ENCODE data around the gene CNTNAP4. TPM values are rescaled to one million over a fixed set of nuclear protein-coding genes. Genes with fewer than 3 reads are reported as not detected.

Gene CNTNAP4
- total and polyA plus RNA-seq, 2 of the 13 experiments (the other 11 are each of a cell fraction or from before 2014, with no cell fraction given): not detected

GRCh38 chr16:76539609-76540008, 262.4 kb downstream of the CNTNAP4 start:
- no peak overlapping the region for H3K9ac ChIP-seq (ENCODE audit: insufficient read depth, low read depth, low read length)
- in situ Hi-C loops (cut with HindIII; ENCODE audit: extremely low pct_ligation_motif_present, low pct_unique_long_range_greater_than_20kb): no loop called here
- WGBS (ENCODE audit: low lambda C conversion rate): 1% methylated on average over 3 of the region's 3 CpGs
- ChIA-PET POLR2A (no interaction called here), CTCF (ENCODE audit: low intra/inter-chr PET ratio, low total read pairs) (no interaction called here)
- no TSS peak for BruUV-seq (replicated peaks)
- TF ChIP-seq ZNF879 (CRISPR knock-in tag; IDR thresholded peaks at IDR 0.05): no peak
- no peak for TF ChIP-seq PITX1 (CRISPR knock-in tag; IDR thresholded peaks at IDR 0.05)
- TF ChIP-seq ZNF256 (CRISPR knock-in tag; conservative IDR thresholded peaks at IDR 0.05): no peak
- TF ChIP-seq ZBTB26 (CRISPR knock-in tag; IDR thresholded peaks at IDR 0.05; ENCODE audit: borderline replicate concordance): no peak
- TF ChIP-seq TBX2 (CRISPR knock-in tag; IDR thresholded peaks at IDR 0.05; ENCODE audit: borderline replicate concordance): no peak
- TF ChIP-seq, protein P1, sequence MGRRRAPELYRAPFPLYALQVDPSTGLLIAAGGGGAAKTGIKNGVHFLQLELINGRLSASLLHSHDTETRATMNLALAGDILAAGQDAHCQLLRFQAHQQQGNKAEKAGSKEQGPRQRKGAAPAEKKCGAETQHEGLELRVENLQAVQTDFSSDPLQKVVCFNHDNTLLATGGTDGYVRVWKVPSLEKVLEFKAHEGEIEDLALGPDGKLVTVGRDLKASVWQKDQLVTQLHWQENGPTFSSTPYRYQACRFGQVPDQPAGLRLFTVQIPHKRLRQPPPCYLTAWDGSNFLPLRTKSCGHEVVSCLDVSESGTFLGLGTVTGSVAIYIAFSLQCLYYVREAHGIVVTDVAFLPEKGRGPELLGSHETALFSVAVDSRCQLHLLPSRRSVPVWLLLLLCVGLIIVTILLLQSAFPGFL (CRISPR knock-in tag; IDR thresholded peaks at IDR 0.05): no peak
- no peak for TF ChIP-seq ZNF567 (CRISPR knock-in tag; IDR thresholded peaks at IDR 0.05; ENCODE audit: borderline replicate concordance)
- FAIRE-seq (no peak), DNase-seq (ENCODE audit: low spot score) (no peak), ATAC-seq (no peak)
- H3K27ac ChIP-seq (ENCODE audit: extremely low read length, insufficient read depth, low read length): no peak overlapping the region
- no peaks in the 10 kb centered on the region for H3K36me3 ChIP-seq (replicated peaks in 1 of 2; ENCODE audit: control insufficient read depth in 1 of 2, insufficient read depth in 2 of 2, low read length in 2 of 2)
- H3K4me1 ChIP-seq (ENCODE audit: insufficient read depth, low read length): no peaks in the 10 kb centered on the region
- H3K9me3 ChIP-seq (ENCODE audit: low read length): no peaks in the 10 kb centered on the region
- H4K20me1 ChIP-seq (ENCODE audit: insufficient read depth, low read length): no peaks in the 10 kb centered on the region
- H2AFZ ChIP-seq (ENCODE audit: low read length): no peak overlapping the region
- H3K4me2 ChIP-seq (ENCODE audit: low read depth, low read length): no peak overlapping the region
- H3K27me3 ChIP-seq (ENCODE audit: control insufficient read depth in 1 of 2, insufficient read depth in 2 of 2, low read length in 2 of 2): no peaks in the 10 kb centered on the region
- H3K4me3 ChIP-seq (replicated peaks in 1 of 3; ENCODE audit: insufficient read depth in 1 of 3, low read depth in 2 of 3, low read length in 3 of 3): no peak overlapping the region
- H3K79me2 ChIP-seq (ENCODE audit: insufficient read depth, low read length): no peaks in the 10 kb centered on the region
- intact Hi-C loops (cut with micrococcal nuclease; ENCODE audit: unreplicated experiment): no loop called here

DNA sequence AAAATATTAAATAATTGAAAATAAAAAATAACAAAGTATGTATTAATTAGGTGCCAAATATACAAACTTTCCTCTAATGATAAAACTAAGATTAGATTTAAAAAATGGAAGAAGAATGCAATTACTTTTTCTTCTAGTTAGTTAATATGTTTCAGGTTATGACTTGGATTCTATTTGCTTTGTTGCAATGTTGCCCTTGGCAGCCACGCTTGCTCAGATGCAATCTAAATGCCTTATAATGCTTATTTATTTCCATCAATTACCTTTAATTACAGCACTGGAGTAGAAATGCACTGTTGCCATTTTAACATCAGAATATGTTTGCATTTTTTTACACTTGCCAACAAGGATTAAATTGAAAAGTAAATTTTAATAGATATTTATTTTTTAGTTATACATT, 263.9 kb downstream of the CNTNAP4 start:
- Histone ChIP-seq H4K20me1 (ENCODE audit: insufficient read depth, low read length) (no peaks in the 10 kb centered on the region), H2AFZ (ENCODE audit: low read length) (no peak overlapping the region), H3K27me3 (ENCODE audit: control insufficient read depth in 1 of 2, insufficient read depth in 2 of 2, low read length in 2 of 2) (no peaks in the 10 kb centered on the region), H3K9ac (ENCODE audit: insufficient read depth, low read depth, low read length) (no peak overlapping the region), H3K36me3 (replicated peaks in 1 of 2; ENCODE audit: control insufficient read depth in 1 of 2, insufficient read depth in 2 of 2, low read length in 2 of 2) (no peaks in the 10 kb centered on the region), H3K4me1 (ENCODE audit: insufficient read depth, low read length) (no peaks in the 10 kb centered on the region), H3K79me2 (ENCODE audit: insufficient read depth, low read length) (no peaks in the 10 kb centered on the region), H3K27ac (ENCODE audit: extremely low read length, insufficient read depth, low read length) (no peak overlapping the region), H3K4me3 (replicated peaks in 1 of 3; ENCODE audit: insufficient read depth in 1 of 3, low read depth in 2 of 3, low read length in 3 of 3) (no peak overlapping the region), H3K4me2 (ENCODE audit: low read depth, low read length) (no peak overlapping the region), H3K9me3 (ENCODE audit: low read length) (no peaks in the 10 kb centered on the region)
- BruUV-seq (replicated peaks): no TSS peak
- FAIRE-seq (no peak), ATAC-seq (no peak), DNase-seq (ENCODE audit: low spot score) (no peak)
- POLR2A ChIA-PET: no interaction called here
- intact Hi-C loops (cut with micrococcal nuclease; ENCODE audit: unreplicated experiment): no loop called here
- in situ Hi-C loops (cut with HindIII; ENCODE audit: extremely low pct_ligation_motif_present, low pct_unique_long_range_greater_than_20kb): no loop called here
- CTCF ChIA-PET (ENCODE audit: low intra/inter-chr PET ratio, low total read pairs): no interaction called here
- whole genome bisulfite sequencing (ENCODE audit: low lambda C conversion rate): 9% methylated on average over 1 of the region's 1 CpG
- TF ChIP-seq, protein P2, sequence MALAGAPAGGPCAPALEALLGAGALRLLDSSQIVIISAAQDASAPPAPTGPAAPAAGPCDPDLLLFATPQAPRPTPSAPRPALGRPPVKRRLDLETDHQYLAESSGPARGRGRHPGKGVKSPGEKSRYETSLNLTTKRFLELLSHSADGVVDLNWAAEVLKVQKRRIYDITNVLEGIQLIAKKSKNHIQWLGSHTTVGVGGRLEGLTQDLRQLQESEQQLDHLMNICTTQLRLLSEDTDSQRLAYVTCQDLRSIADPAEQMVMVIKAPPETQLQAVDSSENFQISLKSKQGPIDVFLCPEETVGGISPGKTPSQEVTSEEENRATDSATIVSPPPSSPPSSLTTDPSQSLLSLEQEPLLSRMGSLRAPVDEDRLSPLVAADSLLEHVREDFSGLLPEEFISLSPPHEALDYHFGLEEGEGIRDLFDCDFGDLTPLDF (CRISPR knock-in tag; IDR thresholded peaks at IDR 0.05): no peak
- no peak for TF ChIP-seq ELF3 (CRISPR knock-in tag; IDR thresholded peaks at IDR 0.05)
- no peak for TF ChIP-seq SKI (IDR thresholded peaks at IDR 0.05; ENCODE audit: partially characterized antibody)
- TF ChIP-seq TCF7 (IDR thresholded peaks at IDR 0.05; ENCODE audit: low read depth): no peak
- TF ChIP-seq SRF (IDR thresholded peaks at IDR 0.05; ENCODE audit: low read depth, low read length): no peak
- no peak for TF ChIP-seq HMG20A (CRISPR knock-in tag; IDR thresholded peaks at IDR 0.05; ENCODE audit: borderline replicate concordance)
- TF ChIP-seq ZBTB1 (CRISPR knock-in tag; IDR thresholded peaks at IDR 0.05; ENCODE audit: borderline replicate concordance): no peak
- TF ChIP-seq NFYB (CRISPR knock-in tag; IDR thresholded peaks at IDR 0.05): no peak
- no peak for TF ChIP-seq SP2 (CRISPR knock-in tag; IDR thresholded peaks at IDR 0.05)
- no peak for TF ChIP-seq ZNF274 (CRISPR knock-in tag; IDR thresholded peaks at IDR 0.05)
- no peak for TF ChIP-seq ZSCAN9 (CRISPR knock-in tag; IDR thresholded peaks at IDR 0.05; ENCODE audit: borderline replicate concordance)
- TF ChIP-seq KMT2B (CRISPR knock-in tag; IDR thresholded peaks at IDR 0.05): no peak

Data from HepG2 (cell line).